Transverse colon (tissue), 4 donors: Measurements from ENCODE around the gene PCMTD2. TPM values are rescaled to one million over a fixed set of nuclear protein-coding genes. Genes with fewer than 3 reads are reported as not detected.
A peak's percentile ranks its signal among the peaks of the same experiment; 100 is the strongest.
"Not testable (repeated sequence)": the region's sequence is repeated elsewhere in the genome, so short reads cannot be mapped to it uniquely, and the experiment has no call there.

Experiments
- DNase-seq: peaks from one replicate; pipeline ENCODE4 v3.0.0-alpha.2; 2019
- H3K27ac ChIP-seq, 4 donors: fragments of 200-600 bp; sonication (generic); 2 replicates each; pipeline ENCODE4 v1.5.1; 2016 to 2018; ENCODE audit warnings: inconsistent platforms in 4 of 4
- H3K27me3 ChIP-seq: fragments of 200-600 bp; sonication (generic); 2 replicates; pipeline ENCODE4 v1.5.1; 2017; ENCODE audit warnings: inconsistent platforms
- H3K36me3 ChIP-seq, 4 donors: fragments of 200-600 bp; sonication (generic); 2 replicates each; pipeline ENCODE4 v1.5.1; 2017 to 2019; ENCODE audit warnings: inconsistent platforms in 4 of 4
- H3K4me1 ChIP-seq, 4 donors: fragments of 200-600 bp; sonication (generic); 2 replicates each; pipeline ENCODE4 v1.5.1; 2017 to 2020; ENCODE audit warnings: inconsistent platforms in 4 of 4
- H3K4me3 ChIP-seq, 4 donors: fragments of 200-600 bp; sonication (generic); 1 replicate in 1 of 4; 2 replicates in 3 of 4; pipeline versions ENCODE4 v1.5.1 to v1.6.1; 2017 to 2019; ENCODE audit warnings: inconsistent platforms in 4 of 4
- H3K9me3 ChIP-seq, 2 donors: fragments of 200-600 bp; sonication (generic); 2 replicates each; pipeline ENCODE4 v1.5.1; 2017 to 2019; ENCODE audit warnings: inconsistent platforms in 2 of 2
- WGBS, 2 donors: methylation state at CpG; one replicate each; pipeline ENCODE4 v1.1.5; 2018; ENCODE audit warnings: low coverage in 1 of 2; 5-methylcytosine and 5-hydroxymethylcytosine counted together
- in situ Hi-C, 4 donors: fragments of 200-750 bp; cut with MboI; loops; one replicate each; pipeline versions ENCODE4 v1.15.0 to v1.15.1; 2017; ENCODE audit warnings: low sequenced_read_pairs in 3 of 4, low pct_ligation_motif_present in 1 of 4, low pct_unique_long_range_greater_than_20kb in 1 of 4
- intact Hi-C: fragments of 100-400 bp; cut with DNase I; formaldehyde crosslinking; loops from one replicate; pipeline ENCODE4 v1.15.1; 2023; ENCODE audit warnings: low total_unique reads
- total RNA-seq, 4 donors: library from RNA; depleted of rRNA; stranded (reverse); fragments of >200 nt; gene quantifications; one replicate each; pipeline ENCODE4 v1.1.0, GENCODE V29; 2016
- TF ChIP-seq, protein P1 (sequence below), 5 experiments: fragments of 200-600 bp in 3 of 5; fragments of 450-650 bp in 2 of 5; sonication (generic) in 3 of 5; IDR thresholded peaks; 1 replicate in 2 of 5; 2 replicates in 3 of 5; pipeline ENCODE4 v1.5.1; 2016 to 2017; ENCODE audit warnings: antibody characterized with exemption in 5 of 5, inconsistent platforms in 3 of 5, mild to moderate bottlenecking in 2 of 5, moderate library complexity in 1 of 5

The PCMTD2 gene
- total RNA-seq, 4 donors from 2014 or later: 17.6 to 55.3 (median 34.2) TPM

DNA sequence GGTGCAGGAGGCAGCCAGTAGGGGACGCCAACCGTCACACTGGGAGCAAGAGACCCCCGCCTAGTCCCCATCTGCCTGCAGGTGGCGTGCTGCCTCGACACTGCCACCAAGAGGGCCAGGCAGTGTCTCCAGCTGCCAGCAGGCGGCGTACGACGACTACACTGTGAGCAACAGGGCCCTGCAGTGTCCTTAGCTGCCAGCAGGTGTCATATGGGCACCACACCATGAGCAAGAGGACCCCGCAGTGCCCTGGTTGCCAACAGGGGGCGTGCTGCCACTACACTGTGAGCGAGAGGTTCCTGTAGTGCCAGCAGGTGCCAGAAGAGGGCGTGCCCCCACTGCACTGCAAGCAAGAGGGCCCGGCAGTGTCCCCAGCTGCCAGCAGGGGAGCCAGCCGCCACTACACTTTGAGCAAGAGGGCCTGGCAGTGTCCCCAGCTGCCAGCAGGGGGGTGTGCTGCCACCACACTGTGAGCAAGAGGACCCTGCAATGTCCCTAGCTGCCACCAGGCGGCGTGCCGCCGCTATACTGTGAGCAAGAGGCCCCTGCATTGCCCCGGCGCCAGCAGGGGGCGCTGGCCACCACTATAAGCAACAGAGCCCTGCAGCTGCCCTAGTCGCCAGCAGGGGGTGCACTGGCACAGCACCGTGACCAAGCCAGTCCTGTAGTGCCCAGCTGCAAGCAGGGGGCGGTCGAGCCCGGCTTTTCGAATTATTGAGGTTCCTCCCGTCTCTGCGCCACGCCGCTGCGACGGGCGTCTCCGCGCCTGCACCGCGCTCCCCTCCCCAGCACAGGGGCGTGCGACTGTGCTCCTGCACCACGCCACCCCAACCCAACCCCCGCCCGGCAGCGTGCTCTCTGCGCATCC lies 30.3 kb downstream of the PCMTD2 start:
- TF ChIP-seq, protein P1, sequence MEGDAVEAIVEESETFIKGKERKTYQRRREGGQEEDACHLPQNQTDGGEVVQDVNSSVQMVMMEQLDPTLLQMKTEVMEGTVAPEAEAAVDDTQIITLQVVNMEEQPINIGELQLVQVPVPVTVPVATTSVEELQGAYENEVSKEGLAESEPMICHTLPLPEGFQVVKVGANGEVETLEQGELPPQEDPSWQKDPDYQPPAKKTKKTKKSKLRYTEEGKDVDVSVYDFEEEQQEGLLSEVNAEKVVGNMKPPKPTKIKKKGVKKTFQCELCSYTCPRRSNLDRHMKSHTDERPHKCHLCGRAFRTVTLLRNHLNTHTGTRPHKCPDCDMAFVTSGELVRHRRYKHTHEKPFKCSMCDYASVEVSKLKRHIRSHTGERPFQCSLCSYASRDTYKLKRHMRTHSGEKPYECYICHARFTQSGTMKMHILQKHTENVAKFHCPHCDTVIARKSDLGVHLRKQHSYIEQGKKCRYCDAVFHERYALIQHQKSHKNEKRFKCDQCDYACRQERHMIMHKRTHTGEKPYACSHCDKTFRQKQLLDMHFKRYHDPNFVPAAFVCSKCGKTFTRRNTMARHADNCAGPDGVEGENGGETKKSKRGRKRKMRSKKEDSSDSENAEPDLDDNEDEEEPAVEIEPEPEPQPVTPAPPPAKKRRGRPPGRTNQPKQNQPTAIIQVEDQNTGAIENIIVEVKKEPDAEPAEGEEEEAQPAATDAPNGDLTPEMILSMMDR (IDR thresholded peaks at IDR 0.05): peak; percentile 48 to 87 (median 60)
- WGBS, 2 donors: 81 to 85% methylated on average over 18 to 44 of the region's 46 CpGs
- intact Hi-C loops, H3K4me3 ChIP-seq, in situ Hi-C loops, H3K27ac ChIP-seq, H3K9me3 ChIP-seq, H3K4me1 ChIP-seq, H3K27me3 ChIP-seq, H3K36me3 ChIP-seq: not testable (repeated sequence)
- peak; percentile 53 for DNase-seq

DNA sequence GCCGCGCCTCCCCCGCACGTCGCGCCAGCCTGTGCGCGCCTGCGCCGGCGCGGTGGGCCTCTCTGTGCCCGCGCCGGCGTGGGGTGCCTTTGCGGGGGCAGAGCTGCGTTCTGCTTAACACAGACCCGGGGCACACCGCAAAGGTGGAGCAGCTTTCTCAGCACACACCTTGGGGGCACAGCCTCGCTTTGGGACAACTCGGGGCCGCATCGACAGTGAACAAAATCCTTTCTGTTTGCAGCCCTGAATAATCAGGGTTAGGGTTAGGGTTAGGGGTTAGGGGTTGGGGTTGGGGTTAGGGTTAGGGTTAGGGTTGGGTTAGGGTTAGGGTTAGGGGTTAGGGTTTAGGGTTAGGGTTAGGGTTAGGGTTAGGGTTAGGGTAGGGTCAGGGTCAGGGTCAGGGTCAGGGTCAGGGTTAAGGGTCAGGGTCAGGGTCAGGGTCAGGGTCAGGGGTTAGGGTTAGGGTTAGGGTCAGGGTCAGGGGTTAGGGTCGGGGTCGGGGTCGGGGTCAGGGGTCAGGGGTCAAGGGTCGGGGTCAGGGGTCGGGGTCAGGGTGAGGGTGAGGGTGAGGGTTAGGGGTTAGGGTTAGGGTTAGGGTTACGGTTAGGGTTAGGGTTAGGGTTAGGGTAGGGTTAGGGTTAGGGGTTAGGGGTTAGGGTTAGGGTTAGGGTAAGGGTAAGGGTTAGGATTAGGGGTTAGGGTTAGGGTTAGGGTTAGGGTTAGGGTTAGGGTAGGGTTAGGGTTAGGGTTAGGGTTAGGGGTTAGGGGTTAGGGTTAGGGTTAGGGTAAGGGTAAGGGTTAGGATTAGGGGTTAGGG lies 31.1 kb downstream of the PCMTD2 start:
- H3K9me3 ChIP-seq, intact Hi-C loops, H3K4me1 ChIP-seq, DNase-seq, H3K27me3 ChIP-seq, in situ Hi-C loops, H3K27ac ChIP-seq, H3K4me3 ChIP-seq, H3K36me3 ChIP-seq: not testable (repeated sequence)
- WGBS, 2 donors: 91 to 97% methylated on average over 7 to 26 of the region's 30 CpGs

DNA sequence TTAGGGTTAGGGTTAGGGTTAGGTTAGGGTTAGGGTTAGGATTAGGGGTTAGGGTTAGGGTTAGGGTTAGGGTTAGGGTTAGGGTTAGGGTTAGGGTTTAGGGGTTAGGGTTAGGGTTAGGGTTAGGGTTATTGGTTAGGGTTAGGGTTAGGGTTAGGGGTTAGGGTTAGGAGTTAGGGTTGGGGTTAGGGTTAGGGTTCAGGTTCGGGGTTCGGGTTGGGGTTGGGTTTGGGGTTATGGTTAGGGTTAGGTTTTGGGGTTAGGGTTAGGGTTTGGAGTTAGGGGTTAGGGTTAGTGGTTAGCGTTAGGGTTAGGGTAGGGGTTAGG lies 31.7 kb downstream of the PCMTD2 start:
- WGBS, 2 donors: 72 to 90% methylated on average over 2 to 3 of the region's 3 CpGs
- DNase-seq, H3K4me1 ChIP-seq, in situ Hi-C loops, H3K36me3 ChIP-seq, H3K9me3 ChIP-seq, intact Hi-C loops, H3K27me3 ChIP-seq, H3K4me3 ChIP-seq, H3K27ac ChIP-seq: not testable (repeated sequence)

DNA sequence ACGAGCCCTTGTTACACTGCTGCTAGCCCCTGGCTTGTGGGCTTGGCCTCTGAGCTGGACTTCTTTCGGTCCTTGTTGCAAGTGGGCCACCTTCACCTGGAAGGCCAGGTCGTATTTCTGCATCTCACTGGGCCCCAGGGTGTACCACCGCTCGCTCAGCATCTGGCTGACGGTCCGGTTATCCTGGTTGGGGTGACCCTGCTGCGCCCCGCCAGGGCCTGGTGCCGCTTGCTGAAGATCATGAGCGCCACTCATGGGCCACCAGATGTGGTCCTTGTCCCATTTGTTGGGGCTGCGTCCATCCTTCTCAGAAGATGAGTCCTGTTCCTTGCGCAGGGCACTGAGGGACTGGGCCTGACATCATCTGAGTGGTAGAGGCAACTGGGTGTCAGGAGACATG lies 36.6 kb downstream of the PCMTD2 start:
- H3K27ac ChIP-seq, intact Hi-C loops, H3K4me3 ChIP-seq, H3K9me3 ChIP-seq, DNase-seq, H3K4me1 ChIP-seq, H3K27me3 ChIP-seq, H3K36me3 ChIP-seq, in situ Hi-C loops: not testable (repeated sequence)
- no CpG with 5 or more reads among the region's 13 CpGs for WGBS, 2 donors

DNA sequence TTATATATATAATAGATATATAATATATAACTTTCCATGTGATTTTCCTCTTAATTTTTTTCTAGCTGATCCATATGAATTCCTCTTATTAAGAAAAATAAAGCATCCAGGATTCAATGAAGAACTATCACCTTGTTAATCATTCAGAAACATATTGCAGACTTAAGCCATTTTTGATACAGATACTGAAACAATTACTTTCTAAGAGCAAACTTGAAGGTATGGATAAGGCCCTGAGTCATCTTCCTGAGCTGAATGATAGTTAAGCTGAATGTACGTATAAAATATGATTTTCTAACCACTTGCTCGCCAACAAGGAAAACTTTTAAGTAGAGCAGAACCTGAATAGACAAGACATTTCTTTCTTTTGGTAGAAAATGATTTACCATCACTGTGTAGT lies 47.5 kb downstream of the PCMTD2 start:
- in situ Hi-C loops, H3K27me3 ChIP-seq, intact Hi-C loops, DNase-seq, H3K4me3 ChIP-seq, H3K27ac ChIP-seq, H3K9me3 ChIP-seq, H3K4me1 ChIP-seq, H3K36me3 ChIP-seq: not testable (repeated sequence)
- WGBS, 2 donors: 43 to 53% methylated on average over 2 of the region's 2 CpGs

DNA sequence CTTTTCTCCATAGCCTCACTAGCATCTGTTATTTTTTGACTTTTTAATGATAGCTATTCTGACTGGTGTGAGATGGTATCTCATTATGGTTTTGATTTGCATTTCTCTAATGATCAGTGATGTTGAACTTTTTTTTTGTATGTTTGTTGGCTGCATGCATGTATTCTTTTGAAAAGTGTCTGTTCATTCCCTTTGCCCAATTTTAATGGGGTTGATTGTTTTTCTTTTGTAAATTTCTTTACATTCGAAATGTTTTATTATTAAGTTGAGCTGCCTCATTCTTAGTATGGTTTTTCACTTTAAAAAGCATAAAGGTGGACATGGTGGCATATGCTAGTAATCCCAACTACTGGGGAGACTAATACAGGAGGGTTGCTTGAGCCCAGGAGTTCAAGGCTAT lies 58.2 kb downstream of the PCMTD2 start:
- 43 to 67% methylated on average over 1 of the region's 1 CpG for WGBS, 2 donors
- H3K4me1 ChIP-seq, DNase-seq, H3K36me3 ChIP-seq, in situ Hi-C loops, H3K27ac ChIP-seq, H3K9me3 ChIP-seq, H3K4me3 ChIP-seq, intact Hi-C loops: not testable (repeated sequence)
- H3K27me3 ChIP-seq: peaks cover 18% of the 10 kb centered on the region

DNA sequence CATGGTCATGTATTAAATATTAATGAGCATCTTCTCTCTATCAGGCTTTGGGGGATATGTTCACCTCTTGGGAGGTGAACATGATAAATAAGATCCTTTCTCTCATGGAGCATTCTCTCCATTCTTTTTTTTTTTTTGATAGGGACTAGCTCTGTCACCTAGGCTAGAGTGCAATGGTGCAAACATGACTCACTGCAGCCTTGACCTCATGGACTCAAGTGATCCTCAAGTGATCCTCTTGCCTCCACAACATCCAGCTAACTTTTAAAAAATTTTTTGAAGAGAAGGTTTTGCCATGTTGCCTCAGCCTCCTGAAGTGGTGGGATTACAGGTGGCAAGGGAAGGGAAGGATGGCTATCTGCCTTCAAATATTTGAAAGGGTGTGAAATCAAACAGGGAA lies 59.8 kb downstream of the PCMTD2 start:
- intact Hi-C loops, H3K36me3 ChIP-seq, H3K9me3 ChIP-seq, H3K4me3 ChIP-seq, in situ Hi-C loops, DNase-seq, H3K4me1 ChIP-seq, H3K27ac ChIP-seq: not testable (repeated sequence)
- peaks cover 18% of the 10 kb centered on the region for H3K27me3 ChIP-seq

DNA sequence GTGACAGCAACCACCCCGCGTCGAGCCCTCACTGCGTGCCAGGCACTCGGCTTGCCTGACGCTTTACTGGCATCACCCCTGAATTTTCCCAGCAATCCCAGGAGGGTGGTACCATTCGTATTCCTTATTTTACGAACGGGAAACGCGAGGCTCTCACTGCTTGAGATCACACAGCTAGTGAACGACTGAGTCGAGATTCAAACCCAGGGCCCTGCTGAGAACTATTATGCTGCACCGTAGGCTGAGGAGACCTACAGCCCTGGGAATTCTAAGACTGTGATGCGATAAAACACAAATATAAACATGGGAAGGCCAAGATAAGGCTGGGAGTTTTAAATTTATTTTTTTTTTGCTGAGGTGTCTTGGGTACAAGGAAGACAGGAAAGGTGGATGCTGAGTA lies 60.3 kb downstream of the PCMTD2 start:
- H3K36me3 ChIP-seq, H3K4me1 ChIP-seq, H3K4me3 ChIP-seq, intact Hi-C loops, DNase-seq, H3K27ac ChIP-seq, in situ Hi-C loops, H3K9me3 ChIP-seq: not testable (repeated sequence)
- WGBS, 2 donors: 69 to 71% methylated on average over 10 to 11 of the region's 15 CpGs
- peaks cover 18% of the 10 kb centered on the region for H3K27me3 ChIP-seq

DNA sequence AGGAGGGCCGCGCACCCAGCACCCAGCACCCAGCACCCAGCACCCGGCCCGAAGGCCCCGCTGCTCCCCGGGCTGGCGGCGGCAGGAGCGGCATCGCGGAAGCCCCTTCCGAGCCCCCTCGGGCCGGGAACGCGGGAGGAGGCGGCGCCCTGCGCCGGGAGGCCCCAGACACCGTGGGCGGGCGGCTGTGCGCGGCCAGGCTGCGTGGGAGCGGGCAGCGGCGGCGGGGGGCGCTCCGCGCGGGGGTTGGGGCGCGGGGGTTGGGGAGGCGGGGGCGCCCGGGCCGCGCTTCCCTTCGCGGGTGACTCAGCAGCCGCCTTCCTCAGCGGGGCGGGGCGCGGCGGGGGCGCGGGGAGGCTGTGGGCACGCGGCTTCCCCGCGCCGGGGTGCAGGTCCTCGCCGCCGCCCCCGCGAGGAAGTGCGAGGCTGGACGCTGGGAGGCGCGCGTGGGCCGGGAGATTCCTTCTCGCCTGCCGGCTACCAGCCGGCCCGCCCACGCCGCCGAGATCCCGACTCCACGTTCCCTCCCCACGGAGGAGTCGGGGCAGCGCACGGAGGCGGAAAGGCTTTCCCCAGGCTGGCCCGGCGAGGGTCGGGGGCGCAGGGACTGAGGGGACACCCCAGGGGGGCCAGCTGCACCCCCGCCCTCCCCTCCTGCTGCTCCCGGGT lies 61.0 kb downstream of the PCMTD2 start:
- H3K36me3 ChIP-seq, H3K9me3 ChIP-seq, intact Hi-C loops, H3K27ac ChIP-seq, H3K4me1 ChIP-seq, in situ Hi-C loops, DNase-seq: not testable (repeated sequence)
- Histone ChIP-seq H3K4me3 (peak overlapping the region in 1 of 4 donors; percentile 10), H3K27me3 (peaks cover 18% of the 10 kb centered on the region)
- WGBS, 2 donors: 7% methylated on average over 71 of the region's 87 CpGs; no CpG with 5 or more reads in 1 of the 2 donors
